Stimulated activated CD8-positive, alpha-beta memory T cell treated with anti-CD3 and anti-CD28 coated beads, Interleukin-7, amount 100 ng/mL, for 48 hours (primary cell): ENCODE data around the gene BMP8B.
A peak's percentile ranks its signal among the peaks of the same experiment; 100 is the strongest.
"Not testable (repeated sequence)": the region's sequence is repeated elsewhere in the genome, so short reads cannot be mapped to it uniquely, and the experiment has no call there.

ENCODE experiments used
- DNase-seq, 2 donors: peaks; one replicate each; pipeline ENCODE4 v3.0.0-alpha.2; 2020; ENCODE audit warnings: low read depth in 1 of 2; ENCODE audit errors: extremely low read depth in 1 of 2

BMP8B gene

GRCh38 chr1:39779137-39779536 lies 9.5 kb downstream of the BMP8B start:
- no peak for DNase-seq

DNA sequence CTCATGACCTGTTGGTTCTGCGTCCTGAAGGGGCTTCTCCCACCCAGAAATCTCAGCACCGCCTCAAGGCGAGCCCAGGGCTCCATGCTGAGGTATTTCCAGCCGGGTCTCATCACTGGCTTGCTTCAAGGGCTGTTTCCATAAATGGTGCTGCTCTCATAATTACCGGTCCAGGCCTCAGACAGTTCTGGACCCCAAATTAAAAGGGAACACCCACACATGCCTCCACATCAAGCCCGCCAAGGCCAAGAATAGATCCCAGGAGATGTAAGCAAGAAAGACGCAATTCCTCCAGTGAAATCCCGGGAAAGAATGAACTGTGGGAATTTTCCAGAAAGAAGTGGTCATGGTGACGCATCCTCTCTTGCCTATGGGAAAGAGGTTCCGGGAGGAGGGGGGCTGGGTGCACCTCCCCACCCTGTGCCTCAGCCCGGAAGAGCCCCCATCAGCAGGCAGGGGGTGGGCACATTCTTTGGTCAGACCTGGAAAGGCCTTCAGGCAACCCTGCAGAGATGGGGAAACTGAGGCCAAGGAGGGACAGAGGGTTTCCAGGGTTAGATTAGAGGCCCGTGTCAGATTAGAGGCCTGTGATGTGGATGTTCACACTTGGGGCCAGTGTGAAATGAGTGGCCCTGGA lies 10.1 kb downstream of the BMP8B start:
- not testable (repeated sequence) for DNase-seq

- not testable (repeated sequence) for DNase-seq
Observed at GRCh38 chr1:39777896-39778295, 10.8 kb downstream of the BMP8B start.

DNA sequence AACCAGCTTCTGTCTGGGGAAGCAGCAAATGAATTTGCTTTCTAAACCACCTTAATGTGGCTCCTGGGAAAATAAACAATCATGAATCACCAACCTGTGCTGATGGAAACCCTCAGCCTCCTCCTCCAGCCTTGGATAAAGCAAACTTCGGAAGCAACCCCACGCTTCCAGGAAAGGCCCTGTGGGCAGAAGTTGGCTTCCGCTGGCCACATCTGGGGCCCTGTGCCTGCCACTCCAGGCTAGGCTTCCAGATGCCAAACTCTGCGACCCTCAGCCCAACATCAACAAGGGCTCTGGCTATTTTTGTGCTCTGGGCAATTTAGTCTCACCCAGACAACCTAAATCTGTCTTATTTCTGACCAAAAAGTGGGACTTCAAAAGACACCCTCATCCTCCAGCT lies 11.4 kb downstream of the BMP8B start:
- DNase-seq = no peak

GRCh38 chr1:39776886-39777285 lies 11.8 kb downstream of the BMP8B start:
- no peak for DNase-seq

GRCh38 chr1:39776400-39776713 lies 12.3 kb downstream of the BMP8B start:
- DNase-seq = no peak

DNA sequence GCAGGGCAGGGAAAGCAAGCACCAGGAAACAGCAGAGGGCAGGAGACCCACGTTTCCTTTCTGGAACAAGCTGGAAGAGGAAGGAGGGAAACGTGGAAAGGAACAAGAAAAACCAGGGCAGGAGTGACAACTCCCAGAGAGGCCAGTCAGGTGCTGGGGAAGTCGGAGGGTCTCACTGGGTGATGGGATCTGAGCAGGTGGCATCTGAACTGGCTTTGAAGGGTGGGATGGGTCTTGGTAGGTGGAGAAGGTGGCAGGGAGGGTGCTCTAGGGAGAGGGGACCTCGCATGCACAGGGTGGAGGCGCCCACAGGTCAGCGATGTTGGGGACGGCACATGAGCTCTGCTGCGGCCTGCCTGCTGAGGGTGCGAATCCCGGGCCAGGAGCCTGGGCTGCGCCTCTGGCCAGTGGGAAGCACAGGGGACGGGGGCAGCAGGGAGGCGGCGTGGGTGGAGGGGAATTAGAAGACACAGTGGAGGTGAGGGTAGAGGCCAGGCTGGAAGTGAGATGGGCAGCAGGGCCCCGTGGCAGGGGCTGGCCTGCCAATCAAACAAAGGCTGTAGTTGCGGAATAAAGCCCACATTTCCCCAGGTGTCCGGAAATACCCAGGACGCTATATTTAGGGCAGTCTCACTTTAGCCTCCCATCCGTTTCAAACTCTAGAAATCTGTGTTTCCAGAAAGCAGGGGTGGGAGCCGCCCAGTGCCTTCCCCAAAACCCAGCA lies 12.8 kb downstream of the BMP8B start:
- DNase-seq = not testable (repeated sequence)

DNA sequence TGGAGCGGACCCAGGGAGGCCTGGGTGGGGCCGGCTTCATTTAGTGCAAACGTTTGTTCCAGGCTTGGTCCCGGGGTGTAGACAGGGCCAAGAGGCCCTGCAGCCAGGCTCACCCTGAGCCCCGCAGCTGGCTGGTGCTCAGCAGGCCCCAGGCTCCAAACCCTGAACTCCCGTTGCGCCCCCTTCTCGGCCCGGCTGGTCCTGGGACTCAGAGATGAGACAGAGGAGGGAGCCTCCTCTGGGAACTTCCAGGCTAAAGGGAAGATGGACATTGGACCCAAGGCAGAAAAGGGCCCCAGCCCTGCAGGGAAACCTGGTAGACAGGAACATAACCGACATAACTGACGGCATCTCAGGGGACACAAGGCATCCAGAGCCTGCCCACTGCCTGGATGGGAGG lies 13.5 kb downstream of the BMP8B start:
- not testable (repeated sequence) for DNase-seq

GRCh38 chr1:39773369-39773979 lies 15.2 kb downstream of the BMP8B start:
- not testable (repeated sequence) for DNase-seq

GRCh38 chr1:39771022-39771532 lies 17.6 kb downstream of the BMP8B start, which contains the start of gene OXCT2:
Gene OXCT2, minus strand, starts transcription at chr1:39771348. Its CDS starts 93 bp downstream, at chr1:39771255.
- not testable (repeated sequence) for DNase-seq

DNA sequence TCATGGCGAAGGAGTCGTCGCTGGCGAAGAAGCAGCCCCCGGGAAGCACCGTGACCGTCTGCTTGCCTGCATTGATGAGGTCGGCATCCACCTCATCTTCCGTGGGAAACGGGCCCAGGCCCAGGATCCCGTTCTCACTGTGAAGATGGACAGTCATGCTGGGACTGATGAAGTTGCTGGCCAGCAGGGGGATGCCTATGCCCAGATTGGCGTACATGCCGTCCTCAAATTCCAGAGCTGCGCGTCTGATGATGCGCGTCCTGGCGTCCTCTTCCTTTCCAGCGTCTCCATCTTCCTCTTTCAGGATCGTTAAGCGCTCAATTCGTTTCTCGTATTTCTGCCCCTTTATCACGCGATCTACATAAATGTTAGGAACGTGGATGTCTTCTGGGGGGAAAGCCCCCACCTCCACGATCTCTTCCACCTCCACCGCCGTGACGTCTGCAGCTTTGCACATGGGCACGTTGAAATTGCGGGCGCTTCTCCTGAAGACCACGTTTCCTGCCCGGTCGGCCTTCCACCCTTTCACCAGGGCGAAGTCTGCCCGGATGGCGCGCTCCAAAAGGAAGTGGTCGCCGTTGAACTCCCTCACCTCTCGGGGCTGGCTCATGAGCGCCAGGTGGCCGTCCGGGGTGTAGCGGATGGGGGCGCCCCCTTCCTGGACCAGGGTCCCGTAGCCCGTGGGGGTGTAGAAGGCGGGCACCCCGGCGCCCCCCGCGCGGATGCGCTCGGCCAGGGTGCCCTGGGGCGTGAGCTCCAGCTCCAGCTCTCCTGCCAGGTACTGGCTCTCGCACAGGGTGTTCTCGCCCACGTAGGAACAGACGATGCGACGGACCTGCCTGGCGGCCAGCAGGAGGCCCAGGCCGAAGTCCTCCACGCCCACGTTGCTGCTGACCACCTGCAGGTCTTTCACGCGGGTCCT lies 18.3 kb downstream of the BMP8B start:
- peak in 1 of 2 donors; percentile 42 for DNase-seq

DNA sequence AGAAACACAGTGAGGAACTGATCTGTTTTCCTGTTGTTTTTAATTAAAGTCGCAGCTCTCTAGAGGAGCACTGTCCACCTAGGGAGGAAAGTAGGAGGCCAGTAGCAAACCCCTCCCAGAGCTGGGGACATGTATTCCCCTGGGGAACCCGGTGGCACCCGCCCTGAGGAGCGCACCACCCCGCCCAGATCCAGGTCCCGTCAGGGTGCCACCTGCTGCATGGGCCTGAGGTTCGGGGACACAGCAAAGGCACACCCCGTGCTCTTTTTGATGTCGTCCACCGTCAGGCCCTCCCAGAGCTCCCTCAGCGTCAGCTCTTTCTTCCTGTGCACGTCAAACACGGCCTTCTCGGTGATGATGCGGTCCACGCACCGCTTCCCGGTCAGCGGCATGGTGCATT lies 19.2 kb downstream of the BMP8B start:
- not testable (repeated sequence) for DNase-seq

GRCh38 chr1:39766466-39766865 lies 22.2 kb downstream of the BMP8B start:
- not testable (repeated sequence) for DNase-seq

- DNase-seq = not testable (repeated sequence)
Observed at GRCh38 chr1:39764512-39764911, 24.2 kb downstream of the BMP8B start.

DNA sequence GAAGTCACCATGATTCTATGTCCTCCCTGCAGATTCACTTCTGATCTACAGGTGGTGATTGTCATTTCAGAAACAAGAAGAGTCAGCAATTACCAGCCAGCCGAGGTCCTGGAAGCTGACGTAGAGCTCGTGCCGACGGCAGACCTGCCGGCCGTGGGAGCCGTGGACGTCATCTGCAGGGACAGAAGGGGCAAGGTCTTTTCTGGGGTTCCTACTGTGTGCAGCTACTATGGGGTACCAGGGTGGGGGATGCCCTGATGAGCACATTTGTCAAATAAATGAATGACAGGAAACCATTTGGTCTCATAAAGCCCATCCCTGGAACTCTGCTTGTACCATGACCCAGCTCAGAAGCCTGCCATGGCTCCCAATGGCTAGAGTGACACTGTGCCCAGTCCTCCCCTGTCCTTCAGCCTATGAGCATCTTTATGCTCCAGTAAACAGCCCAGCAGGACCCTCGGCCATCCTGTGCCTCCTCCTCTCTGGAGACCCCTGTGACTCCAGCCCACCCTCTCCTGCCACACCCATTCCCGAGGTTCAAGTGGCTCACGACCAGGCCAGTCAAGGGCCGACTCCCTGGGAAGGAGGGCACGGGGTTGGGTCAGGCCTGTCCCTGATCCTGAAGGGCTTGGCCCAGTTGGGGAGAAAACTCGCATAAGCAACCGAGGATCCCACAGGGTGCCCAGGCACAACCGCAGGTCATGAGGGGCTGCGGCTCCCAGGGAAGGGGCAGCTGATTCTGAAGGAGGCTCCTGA lies 24.9 kb downstream of the BMP8B start:
- not testable (repeated sequence) for DNase-seq

DNA sequence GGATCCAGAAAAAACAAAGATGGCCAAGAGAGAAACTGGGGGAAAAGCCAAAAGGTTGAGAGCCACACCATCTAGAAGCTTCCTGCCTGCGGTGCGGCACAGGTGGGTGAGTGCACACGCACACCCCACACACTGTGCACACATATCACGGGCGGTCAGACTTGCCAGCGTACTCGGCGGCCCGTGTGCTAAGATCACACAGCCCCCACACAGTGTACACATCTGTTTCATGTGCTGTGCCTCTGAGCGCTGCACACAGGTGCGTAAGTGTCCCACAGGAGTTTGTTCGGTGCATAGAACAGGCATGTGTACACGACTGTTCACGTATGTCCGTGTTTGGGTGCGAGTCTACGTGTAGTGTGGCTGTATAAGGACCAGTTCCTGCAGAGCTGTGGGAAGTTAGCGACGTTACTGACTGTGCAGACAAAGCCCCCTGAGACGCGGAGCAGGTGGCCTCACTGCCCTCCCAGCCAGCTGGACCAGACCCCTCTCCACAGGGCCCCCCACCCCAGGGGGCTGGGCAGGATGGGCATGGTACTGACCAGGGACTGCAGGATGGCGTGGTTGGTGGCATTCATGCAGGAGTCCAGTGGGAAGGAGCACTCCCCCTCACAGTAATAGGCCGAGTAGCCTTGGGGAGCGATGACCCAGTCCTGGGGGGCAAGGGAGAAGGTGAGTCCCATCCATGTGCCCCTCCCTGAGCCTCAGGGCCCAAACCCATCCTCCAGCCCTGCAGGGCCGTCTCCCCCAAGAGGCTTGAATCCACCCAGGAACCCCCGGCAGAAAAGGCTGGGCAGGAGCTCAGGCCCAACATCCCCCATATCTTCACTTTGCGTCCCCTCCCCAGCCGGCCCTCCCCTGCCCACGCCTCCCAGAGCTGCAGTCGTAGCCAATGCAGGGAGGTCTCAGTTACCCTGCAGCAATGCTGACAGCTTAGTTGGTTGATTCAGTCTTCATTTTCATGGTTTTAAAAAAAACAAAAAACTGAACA lies 25.8 kb downstream of the BMP8B start:
- DNase-seq = no peak

DNA sequence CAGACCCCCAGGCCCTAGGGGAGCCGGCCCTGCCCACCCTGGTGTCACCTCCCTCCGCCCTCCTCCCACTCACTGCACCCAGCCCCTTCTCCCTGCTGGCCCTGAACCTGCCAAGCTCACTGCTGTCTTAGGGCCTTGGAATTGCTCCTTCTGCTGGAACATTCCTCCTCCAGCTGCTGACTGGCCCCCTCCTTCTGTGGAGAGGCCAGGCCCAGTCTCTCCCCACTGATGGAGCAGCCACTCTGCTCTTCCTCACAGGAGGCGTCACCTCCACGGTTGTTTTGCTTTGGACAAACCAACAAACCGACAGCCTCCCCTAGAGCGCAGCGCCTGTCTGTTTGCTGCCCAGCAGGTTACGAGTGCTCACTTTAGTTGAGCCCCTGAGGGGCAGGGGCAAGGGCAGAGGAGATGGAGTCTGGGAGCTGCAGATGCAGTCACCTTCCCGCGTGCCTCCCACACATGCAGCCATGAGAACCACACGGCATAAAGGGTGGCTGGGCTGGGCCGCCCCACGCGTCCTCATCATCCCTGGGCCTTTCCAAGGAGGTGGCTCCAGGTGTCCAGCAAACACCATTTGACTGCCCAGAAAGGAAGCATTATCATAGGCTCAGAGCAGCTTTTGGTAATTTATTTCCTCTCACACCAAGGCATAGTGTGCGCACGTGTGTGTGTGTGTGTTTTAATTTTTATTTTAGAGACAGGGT lies 27.0 kb downstream of the BMP8B start:
- DNase-seq = no peak

- no peak for DNase-seq
Observed at GRCh38 chr1:39761016-39761415, 27.6 kb downstream of the BMP8B start.
